ENCODE results near the gene KCNIP1.

KCNIP1 gene

DNA sequence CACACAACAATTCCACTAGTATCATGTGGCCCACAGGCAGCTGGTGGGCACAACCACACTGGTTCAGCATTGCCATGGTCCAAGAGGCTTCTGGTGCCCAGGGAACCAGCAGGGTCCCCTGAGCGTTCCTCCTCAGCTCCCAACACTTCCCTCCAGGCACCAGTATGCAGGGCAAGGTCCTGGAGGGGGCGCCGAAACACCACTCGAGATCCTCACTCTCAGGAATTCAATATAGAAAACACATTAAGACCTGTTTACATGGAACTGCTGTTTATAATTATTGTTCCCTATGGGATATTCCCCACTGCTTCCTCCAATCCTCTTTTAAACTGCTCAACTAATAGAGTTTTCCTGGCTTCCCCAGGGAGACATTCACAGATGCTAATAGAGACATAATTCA lies 187.8 kb downstream of the KCNIP1 start:
- DNase-seq = no peak
- no peak overlapping the region for H3K27ac Mint-ChIP-seq
- no peak for ATAC-seq
- H3K27me3 Mint-ChIP-seq = peaks cover 36% of the 10 kb centered on the region
- no peak overlapping the region for H3K4me3 Mint-ChIP-seq
- H3K36me3 Mint-ChIP-seq (ENCODE audit: low read depth) = no peaks in the 10 kb centered on the region
- H3K9me3 Mint-ChIP-seq = no peaks in the 10 kb centered on the region
- H3K4me1 Mint-ChIP-seq = no peaks in the 10 kb centered on the region

DNA sequence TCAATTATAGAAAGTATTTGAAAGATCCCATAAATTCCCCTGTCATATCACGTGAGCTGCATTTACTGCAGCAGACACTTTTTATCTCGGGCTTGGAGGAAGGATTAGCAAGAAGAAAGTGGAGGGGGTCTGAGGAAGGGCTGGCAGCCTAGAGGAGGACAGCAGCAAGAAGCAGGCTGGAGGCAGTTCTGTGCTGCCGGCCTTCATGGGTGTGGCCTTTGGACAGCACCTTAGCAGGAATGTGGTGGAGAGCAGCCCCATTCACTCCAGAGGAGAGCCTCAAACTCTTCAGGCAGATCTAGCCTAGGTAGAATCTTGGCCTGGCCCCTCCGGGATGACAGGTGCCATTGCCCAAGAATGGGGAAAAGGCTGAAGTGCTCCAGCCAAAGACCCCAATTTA lies 189.9 kb downstream of the KCNIP1 start:
- H3K36me3 Mint-ChIP-seq (ENCODE audit: low read depth) = no peaks in the 10 kb centered on the region
- H3K4me3 Mint-ChIP-seq = no peak overlapping the region
- DNase-seq (no peak), ATAC-seq (no peak)
- H3K27ac Mint-ChIP-seq = no peak overlapping the region
- H3K4me1 Mint-ChIP-seq = no peaks in the 10 kb centered on the region
- H3K27me3 Mint-ChIP-seq = peaks cover 44% of the 10 kb centered on the region
- H3K9me3 Mint-ChIP-seq = no peaks in the 10 kb centered on the region

DNA sequence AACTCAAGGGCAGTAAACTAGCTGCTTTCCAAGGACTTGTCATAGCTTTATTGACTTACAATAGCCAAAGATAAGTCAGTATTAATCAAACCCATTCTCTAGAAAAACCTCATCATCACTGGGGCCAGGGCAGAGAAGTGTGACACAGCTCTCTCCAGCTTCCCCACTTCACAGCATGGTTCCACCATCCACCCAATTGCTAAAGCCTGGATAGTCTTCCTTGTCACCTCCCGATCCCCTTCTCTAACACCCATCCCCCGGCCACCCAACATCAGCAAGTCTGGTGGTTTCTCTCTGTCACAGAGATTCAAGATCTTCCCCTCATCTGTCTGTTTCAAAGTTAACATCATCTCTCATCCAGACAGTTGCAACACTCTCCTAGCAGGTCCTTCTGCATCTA lies 191.1 kb downstream of the KCNIP1 start:
- Mint-ChIP-seq H3K4me1 (no peaks in the 10 kb centered on the region), H3K27me3 (peaks cover 40% of the 10 kb centered on the region), H3K27ac (no peak overlapping the region), H3K9me3 (no peaks in the 10 kb centered on the region), H3K36me3 (ENCODE audit: low read depth) (no peaks in the 10 kb centered on the region), H3K4me3 (no peak overlapping the region)
- DNase-seq (no peak), ATAC-seq (no peak)

DNA sequence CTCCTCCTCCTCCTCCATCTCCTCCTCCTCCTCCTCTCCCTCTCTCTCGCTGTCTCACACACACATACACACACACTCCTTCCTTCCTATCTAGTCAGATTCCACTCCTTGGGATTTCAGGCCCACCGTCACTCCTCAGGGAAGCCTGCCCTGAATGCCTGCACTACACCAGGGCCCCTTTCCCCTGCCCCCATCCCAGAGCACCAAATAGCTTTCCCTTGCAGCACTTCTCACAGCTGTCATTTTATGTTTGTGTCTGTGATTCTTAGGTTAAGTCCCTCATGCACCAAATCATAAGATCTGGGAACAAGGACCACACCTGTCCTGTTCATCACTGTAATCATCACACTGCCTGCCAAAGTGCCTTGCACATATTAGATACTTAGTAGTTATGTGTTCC lies 193.2 kb downstream of the KCNIP1 start:
- no peaks in the 10 kb centered on the region for H3K9me3 Mint-ChIP-seq
- no peaks in the 10 kb centered on the region for H3K4me1 Mint-ChIP-seq
- DNase-seq (no peak), ATAC-seq (no peak)
- H3K27me3 Mint-ChIP-seq = peaks cover 39% of the 10 kb centered on the region
- H3K27ac Mint-ChIP-seq = no peak overlapping the region
- H3K4me3 Mint-ChIP-seq = no peak overlapping the region
- H3K36me3 Mint-ChIP-seq (ENCODE audit: low read depth) = no peaks in the 10 kb centered on the region

DNA sequence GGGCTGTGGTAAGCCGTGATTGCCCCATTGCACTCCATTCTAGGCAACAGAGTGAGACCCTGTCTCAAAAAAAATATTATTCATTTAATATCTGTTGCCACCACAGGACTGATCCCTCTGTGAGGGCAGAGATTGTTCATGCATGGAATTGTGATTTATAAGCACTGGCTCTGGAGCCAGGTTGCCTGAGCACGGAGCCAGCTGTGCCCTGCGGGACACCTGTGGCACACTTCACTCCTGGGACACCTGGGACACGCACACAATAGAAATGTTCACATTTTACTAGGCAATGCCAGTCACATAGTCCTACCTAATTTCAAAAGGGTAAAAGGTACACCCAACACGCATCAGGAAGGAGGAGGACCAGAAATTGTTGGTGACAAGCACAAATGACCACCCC lies 196.7 kb downstream of the KCNIP1 start:
- ATAC-seq (no peak), DNase-seq (no peak)
- no peak overlapping the region for H3K27ac Mint-ChIP-seq
- H3K4me1 Mint-ChIP-seq = no peaks in the 10 kb centered on the region
- H3K36me3 Mint-ChIP-seq (ENCODE audit: low read depth) = no peaks in the 10 kb centered on the region
- H3K4me3 Mint-ChIP-seq = no peak overlapping the region
- H3K27me3 Mint-ChIP-seq = peaks cover 29% of the 10 kb centered on the region
- H3K9me3 Mint-ChIP-seq = no peaks in the 10 kb centered on the region

DNA sequence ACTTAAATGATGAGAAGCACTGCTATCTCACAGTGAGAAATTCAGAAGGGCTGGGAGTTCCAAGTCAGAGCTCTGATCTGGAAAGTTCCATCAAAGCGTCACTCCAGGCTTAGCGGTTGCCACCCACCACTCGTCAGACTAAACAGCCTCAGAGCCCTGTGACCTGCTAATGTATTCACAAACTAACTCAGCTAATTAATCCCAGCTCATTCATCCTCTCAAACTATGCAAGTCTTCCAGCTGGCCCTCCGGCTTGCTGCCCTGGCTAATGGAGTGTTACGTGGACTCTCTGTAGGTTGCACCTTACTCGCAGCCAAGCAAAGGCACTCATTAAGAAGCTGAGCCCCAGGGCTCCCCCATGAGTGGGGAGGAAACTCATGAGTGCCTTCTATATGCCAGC lies 197.5 kb downstream of the KCNIP1 start:
- no peak overlapping the region for H3K4me3 Mint-ChIP-seq
- no peak for ATAC-seq
- peaks cover 26% of the 10 kb centered on the region for H3K27me3 Mint-ChIP-seq
- H3K4me1 Mint-ChIP-seq = no peaks in the 10 kb centered on the region
- no peak overlapping the region for H3K27ac Mint-ChIP-seq
- H3K9me3 Mint-ChIP-seq = no peaks in the 10 kb centered on the region
- no peak for DNase-seq
- H3K36me3 Mint-ChIP-seq (ENCODE audit: low read depth) = no peaks in the 10 kb centered on the region

DNA sequence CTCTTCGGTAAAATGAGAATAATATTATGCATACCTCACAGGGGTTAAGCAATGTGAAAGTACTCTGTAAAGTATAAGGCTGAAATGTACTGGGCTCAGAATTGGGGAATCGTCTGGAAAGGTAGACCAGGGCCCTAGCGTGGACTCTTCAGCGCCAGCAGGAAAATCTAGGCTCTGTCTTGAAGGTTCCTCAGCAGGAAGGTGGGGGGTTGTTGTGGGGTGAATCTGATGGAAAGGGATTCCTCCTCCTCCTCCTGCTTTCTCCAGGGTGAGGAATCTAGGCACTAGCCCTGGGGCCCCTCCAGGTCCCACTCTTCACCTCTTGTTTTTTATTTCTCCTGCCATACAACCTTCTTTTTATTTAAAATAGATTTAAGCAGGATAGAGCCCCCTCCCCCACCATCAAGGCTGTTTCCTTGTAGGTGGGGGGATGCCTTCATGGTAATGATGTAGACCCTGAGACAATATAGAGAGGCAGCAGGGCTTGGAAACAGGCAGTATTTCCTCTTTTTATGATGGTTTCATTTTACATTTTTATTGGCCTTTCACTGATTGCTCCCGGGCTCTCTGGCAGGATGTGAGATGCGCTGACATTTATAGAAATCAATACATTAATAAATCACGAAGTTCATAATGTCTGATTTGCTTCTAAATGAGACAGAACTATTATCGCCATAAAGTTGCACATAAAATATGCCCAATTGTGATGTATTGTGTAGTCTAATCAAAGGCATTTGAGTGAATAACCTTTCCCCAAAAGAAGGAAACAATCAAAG lies 200.8 kb downstream of the KCNIP1 start:
- ATAC-seq (no peak), DNase-seq (no peak)
- Mint-ChIP-seq H3K9me3 (no peaks in the 10 kb centered on the region), H3K36me3 (ENCODE audit: low read depth) (no peaks in the 10 kb centered on the region), H3K4me3 (no peak overlapping the region), H3K27me3 (peaks cover 19% of the 10 kb centered on the region), H3K27ac (no peak overlapping the region), H3K4me1 (no peaks in the 10 kb centered on the region)

DNA sequence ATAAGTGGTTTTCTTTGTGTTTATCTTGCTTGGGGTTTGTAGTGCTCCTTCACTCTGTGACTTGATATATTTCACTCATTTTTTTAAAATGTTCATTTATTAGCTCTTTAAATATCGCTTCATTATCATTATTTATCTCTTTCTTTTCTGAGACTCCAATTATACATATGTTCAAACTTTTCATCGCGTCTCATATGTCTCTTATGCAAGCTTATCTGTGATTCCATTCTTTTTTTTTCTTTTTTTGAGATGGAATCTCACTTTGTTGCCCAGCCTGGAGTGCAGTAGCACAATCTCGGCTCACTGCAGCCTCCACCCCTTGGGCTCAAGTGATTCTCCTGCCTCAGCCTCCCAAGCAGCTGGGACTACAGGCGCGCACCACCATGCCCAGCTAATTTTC lies 205.8 kb downstream of the KCNIP1 start:
- peaks cover 10% of the 10 kb centered on the region for H3K27me3 Mint-ChIP-seq

DNA sequence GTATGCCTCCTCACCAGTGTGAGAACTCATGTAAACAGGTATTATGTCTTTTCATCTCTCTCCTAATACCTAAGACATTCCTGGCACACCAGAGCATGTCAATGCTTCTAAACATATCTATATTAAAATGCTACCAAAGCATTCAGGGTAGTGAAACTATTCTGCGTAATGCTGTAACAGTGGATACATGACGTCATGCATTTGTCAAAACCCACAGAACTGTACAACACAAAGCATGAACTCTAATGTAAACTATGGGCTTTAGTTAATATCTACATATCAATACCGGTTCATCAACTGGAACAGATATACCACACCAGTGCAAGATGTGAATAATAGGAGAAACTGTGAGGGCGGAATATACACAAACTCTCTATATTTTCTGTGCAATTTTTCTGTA lies 207.5 kb downstream of the KCNIP1 start:
- no peak overlapping the region for H3K27ac Mint-ChIP-seq
- no peaks in the 10 kb centered on the region for H3K4me1 Mint-ChIP-seq
- DNase-seq (no peak), ATAC-seq (no peak)
- H3K36me3 Mint-ChIP-seq (ENCODE audit: low read depth) = no peaks in the 10 kb centered on the region
- H3K27me3 Mint-ChIP-seq = peaks cover 10% of the 10 kb centered on the region
- H3K4me3 Mint-ChIP-seq = no peak overlapping the region
- no peaks in the 10 kb centered on the region for H3K9me3 Mint-ChIP-seq

More for the DNA sequence above, 205.8 kb downstream of the KCNIP1 start:
- Mint-ChIP-seq H3K27ac (no peak overlapping the region), H3K9me3 (no peaks in the 10 kb centered on the region), H3K4me3 (no peak overlapping the region), H3K4me1 (no peaks in the 10 kb centered on the region), H3K36me3 (ENCODE audit: low read depth) (no peaks in the 10 kb centered on the region)
- DNase-seq (no peak), ATAC-seq (no peak)

DNA sequence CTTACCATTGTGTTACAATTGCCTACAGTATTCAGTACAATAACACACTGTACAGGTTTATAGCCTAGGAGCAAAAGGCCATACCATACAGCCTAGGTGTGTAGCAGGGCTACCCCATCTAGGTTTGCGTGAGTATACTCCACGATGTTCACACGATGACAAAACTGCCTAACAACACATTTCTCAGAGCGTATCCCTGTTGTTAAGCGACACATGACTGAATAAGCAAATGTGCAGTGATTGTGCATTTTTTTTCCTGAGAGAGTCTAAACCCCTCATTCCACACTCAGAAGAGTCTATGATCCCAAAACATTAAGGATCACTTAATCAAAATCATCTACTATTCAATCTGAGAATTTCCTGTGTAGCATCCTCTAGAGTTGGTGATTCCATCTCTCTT lies 211.3 kb downstream of the KCNIP1 start:
- ATAC-seq (no peak), DNase-seq (no peak)
- H3K4me1 Mint-ChIP-seq = no peaks in the 10 kb centered on the region
- no peaks in the 10 kb centered on the region for H3K9me3 Mint-ChIP-seq
- no peaks in the 10 kb centered on the region for H3K36me3 Mint-ChIP-seq (ENCODE audit: low read depth)
- H3K27ac Mint-ChIP-seq = no peak overlapping the region
- H3K4me3 Mint-ChIP-seq = no peak overlapping the region
- peaks cover 4% of the 10 kb centered on the region for H3K27me3 Mint-ChIP-seq

DNA sequence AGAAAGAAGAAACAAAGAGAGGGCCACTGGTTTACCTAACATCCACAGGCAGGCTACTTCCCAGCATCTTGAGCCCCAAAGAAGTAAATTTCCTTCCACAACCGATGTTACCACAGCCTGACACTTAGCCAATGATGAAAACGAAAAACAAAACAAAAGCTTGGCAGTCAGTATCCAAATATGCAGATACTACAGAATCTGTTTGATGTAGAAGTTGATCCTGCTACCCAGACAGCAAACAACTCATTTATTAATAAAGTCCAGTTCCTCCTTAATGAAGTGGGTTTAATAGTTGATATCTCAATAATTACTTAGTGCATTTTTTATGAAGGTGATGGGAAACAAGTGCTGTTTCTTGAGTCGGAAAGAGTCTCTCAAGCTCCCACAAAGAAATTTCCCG lies 212.6 kb downstream of the KCNIP1 start:
- no peak overlapping the region for H3K4me3 Mint-ChIP-seq
- H3K27ac Mint-ChIP-seq = no peak overlapping the region
- no peak for DNase-seq
- H3K36me3 Mint-ChIP-seq (ENCODE audit: low read depth) = no peaks in the 10 kb centered on the region
- no peaks in the 10 kb centered on the region for H3K4me1 Mint-ChIP-seq
- H3K27me3 Mint-ChIP-seq = peaks cover 2% of the 10 kb centered on the region
- ATAC-seq = no peak
- H3K9me3 Mint-ChIP-seq = no peaks in the 10 kb centered on the region

DNA sequence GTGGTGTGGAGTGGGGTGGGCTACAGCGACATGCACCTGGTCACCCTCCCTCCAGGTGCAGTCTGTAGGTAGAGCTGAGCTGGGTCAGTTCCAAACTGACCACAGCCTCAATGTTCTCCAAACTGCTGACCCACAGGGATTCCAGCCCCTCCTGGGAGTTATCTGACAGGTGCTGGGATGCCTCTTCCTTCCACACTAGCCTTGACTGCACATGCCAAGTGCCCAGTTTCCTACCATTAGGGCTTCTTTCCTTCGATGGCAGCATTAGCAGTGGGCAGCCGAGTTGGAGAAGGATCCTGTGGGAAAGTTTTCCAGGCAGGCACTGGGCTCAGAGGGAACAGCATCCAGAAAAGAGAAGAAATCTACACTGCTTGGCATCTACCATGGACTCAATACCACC lies 215.7 kb downstream of the KCNIP1 start:
- Mint-ChIP-seq H3K27me3 (peaks cover 11% of the 10 kb centered on the region), H3K36me3 (ENCODE audit: low read depth) (no peaks in the 10 kb centered on the region), H3K27ac (no peak overlapping the region), H3K4me3 (no peak overlapping the region), H3K9me3 (peaks cover 3% of the 10 kb centered on the region), H3K4me1 (no peaks in the 10 kb centered on the region)
- ATAC-seq (no peak), DNase-seq (no peak)

DNA sequence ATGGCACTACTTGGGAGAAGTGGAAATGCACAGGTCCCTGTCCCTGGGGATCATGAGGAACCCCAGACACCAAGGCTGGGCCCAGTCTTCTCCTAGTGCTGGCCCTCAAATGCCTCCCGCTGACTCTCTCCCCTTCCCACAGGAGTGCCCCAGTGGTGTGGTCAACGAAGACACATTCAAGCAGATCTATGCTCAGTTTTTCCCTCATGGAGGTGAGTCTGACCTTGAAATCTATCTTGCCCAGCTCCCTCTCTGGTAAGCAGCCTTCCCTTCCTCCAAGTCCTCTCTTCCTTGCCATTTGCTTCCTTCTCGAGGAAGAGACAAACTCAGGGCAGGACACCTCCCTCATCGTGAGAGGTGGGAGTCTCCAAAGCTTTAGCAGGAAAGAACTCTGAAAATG lies 216.4 kb downstream of the KCNIP1 start:
- no peaks in the 10 kb centered on the region for H3K36me3 Mint-ChIP-seq (ENCODE audit: low read depth)
- H3K9me3 Mint-ChIP-seq = peaks cover 8% of the 10 kb centered on the region
- peaks cover 15% of the 10 kb centered on the region for H3K27me3 Mint-ChIP-seq
- DNase-seq (no peak), ATAC-seq (no peak)
- no peaks in the 10 kb centered on the region for H3K4me1 Mint-ChIP-seq
- H3K4me3 Mint-ChIP-seq = no peak overlapping the region
- H3K27ac Mint-ChIP-seq = no peak overlapping the region

DNA sequence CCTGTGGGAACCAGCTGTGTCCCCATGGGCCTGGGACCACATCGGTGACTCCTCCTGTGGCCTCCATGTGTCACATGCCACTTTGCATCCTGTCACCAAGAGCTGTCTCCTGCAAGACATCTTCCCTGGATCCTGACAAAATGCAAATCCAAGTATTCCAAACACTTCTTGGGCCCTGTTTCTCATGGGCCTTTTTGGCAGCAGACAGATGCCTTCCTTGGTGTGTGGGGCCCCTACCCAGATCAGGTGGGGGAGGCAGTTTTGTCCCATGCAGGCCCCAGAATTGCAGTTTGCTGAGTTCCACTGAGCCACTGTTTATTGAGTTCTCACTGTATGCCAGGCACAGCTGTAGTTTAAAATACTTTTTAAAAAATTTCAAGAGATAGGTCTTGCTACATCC lies 217.2 kb downstream of the KCNIP1 start:
- Mint-ChIP-seq H3K36me3 (ENCODE audit: low read depth) (no peaks in the 10 kb centered on the region), H3K4me3 (no peak overlapping the region), H3K9me3 (peaks cover 8% of the 10 kb centered on the region), H3K27me3 (peaks cover 17% of the 10 kb centered on the region), H3K4me1 (no peaks in the 10 kb centered on the region), H3K27ac (no peak overlapping the region)
- ATAC-seq (no peak), DNase-seq (no peak)

DNA sequence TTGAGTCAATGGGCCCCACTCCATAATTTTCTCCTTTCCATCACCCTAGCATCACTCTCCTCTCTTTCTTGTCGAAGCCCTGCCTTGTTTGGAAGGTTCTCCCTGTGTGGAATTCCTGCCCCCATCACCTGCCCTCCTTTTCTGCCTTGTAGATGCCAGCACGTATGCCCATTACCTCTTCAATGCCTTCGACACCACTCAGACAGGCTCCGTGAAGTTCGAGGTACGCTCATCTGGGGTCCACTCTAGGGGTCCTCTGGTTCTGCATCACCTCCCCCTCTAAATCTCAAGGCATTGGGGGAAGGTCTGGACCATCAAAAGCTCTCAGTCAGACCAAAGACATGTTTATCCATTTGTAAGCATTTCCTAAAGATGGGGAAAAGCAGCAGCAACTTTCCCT lies 217.9 kb downstream of the KCNIP1 start:
- no peak for ATAC-seq
- H3K27ac Mint-ChIP-seq = no peak overlapping the region

DNA sequence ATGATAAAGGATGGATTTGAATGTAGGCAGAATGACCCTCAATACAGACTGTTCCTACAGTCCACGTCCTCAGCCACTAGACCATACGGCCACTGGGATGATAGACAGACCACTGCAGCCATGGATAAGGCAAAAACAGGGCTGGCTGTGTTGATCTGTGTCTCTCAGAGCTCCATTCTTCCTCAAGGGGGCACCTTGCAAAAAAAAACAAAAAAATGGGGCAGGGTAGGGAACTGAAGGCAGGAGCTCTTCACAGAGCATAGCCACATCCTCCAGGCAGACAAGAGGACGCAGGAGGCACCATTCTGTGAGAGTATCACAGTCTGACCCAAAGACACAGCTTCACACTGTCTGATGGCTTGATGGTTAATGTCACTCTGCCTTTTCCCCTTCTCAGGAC lies 218.5 kb downstream of the KCNIP1 start:
- H3K27me3 Mint-ChIP-seq = peaks cover 21% of the 10 kb centered on the region
- H3K36me3 Mint-ChIP-seq (ENCODE audit: low read depth) = no peaks in the 10 kb centered on the region
- peaks cover 8% of the 10 kb centered on the region for H3K9me3 Mint-ChIP-seq
- ATAC-seq (no peak), DNase-seq (no peak)
- H3K27ac Mint-ChIP-seq = no peak overlapping the region
- no peaks in the 10 kb centered on the region for H3K4me1 Mint-ChIP-seq
- H3K4me3 Mint-ChIP-seq = no peak overlapping the region

More for the DNA sequence above, 217.9 kb downstream of the KCNIP1 start:
- H3K4me1 Mint-ChIP-seq = no peaks in the 10 kb centered on the region
- peaks cover 17% of the 10 kb centered on the region for H3K27me3 Mint-ChIP-seq
- DNase-seq = no peak
- no peaks in the 10 kb centered on the region for H3K36me3 Mint-ChIP-seq (ENCODE audit: low read depth)
- H3K4me3 Mint-ChIP-seq = no peak overlapping the region
- peaks cover 8% of the 10 kb centered on the region for H3K9me3 Mint-ChIP-seq
